Sigmoid colon (tissue), 3 donors: Measurements from ENCODE around the gene STRIP2.

Source experiments
- POLR2A ChIP-seq, 2 donors: fragments of 450-650 bp; IDR thresholded peaks; one replicate each; pipeline ENCODE4 v1.6.1; 2016; ENCODE audit warnings: antibody characterized with exemption in 2 of 2, mild to moderate bottlenecking in 2 of 2, moderate library complexity in 2 of 2
- TF ChIP-seq, protein P1 (sequence below), 4 experiments: fragments of 450-650 bp in 3 of 4; fragments of 200-600 bp in 1 of 4; IDR thresholded peaks; one replicate each; pipeline ENCODE4 v1.5.1; 2016 to 2019; ENCODE audit warnings: antibody characterized with exemption in 4 of 4, mild to moderate bottlenecking in 3 of 4, moderate library complexity in 2 of 4

DNA sequence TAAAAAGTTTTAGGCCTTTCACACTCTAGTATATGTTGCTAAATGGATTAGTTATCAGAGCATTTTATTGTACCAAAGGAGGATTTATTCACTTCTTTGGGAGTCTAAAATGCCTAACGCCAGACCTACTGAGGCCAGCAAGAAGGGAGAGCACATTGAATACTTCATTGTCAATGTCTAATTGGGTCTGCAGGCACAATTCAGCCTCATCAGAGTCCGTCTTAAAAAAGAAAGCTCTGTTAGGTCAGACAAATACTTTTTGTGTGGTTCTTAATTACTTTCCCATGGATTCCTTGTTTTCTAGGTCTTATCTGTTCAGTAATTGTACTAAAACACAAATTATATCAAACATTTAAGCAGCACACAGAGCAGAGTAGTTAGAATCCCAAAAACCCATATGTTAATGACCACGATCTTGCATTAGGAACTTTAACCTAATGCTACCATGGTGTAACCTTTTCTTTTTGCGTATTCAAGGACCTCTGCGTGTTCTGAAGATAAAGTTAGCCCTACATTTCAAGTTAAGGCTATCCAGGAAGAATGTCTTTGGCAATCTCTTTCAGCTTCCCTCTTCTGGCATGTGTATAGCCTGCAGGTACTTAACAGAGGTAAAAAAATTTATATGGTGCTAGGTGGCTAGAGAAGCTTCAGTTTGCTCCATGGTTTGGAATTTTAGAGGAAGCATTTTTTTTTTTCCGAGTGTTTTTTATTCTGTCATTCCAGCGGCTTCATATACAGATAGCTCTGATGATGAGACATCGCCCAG is 45.7 kb upstream of the STRIP2 start:
- TF ChIP-seq, protein P1, sequence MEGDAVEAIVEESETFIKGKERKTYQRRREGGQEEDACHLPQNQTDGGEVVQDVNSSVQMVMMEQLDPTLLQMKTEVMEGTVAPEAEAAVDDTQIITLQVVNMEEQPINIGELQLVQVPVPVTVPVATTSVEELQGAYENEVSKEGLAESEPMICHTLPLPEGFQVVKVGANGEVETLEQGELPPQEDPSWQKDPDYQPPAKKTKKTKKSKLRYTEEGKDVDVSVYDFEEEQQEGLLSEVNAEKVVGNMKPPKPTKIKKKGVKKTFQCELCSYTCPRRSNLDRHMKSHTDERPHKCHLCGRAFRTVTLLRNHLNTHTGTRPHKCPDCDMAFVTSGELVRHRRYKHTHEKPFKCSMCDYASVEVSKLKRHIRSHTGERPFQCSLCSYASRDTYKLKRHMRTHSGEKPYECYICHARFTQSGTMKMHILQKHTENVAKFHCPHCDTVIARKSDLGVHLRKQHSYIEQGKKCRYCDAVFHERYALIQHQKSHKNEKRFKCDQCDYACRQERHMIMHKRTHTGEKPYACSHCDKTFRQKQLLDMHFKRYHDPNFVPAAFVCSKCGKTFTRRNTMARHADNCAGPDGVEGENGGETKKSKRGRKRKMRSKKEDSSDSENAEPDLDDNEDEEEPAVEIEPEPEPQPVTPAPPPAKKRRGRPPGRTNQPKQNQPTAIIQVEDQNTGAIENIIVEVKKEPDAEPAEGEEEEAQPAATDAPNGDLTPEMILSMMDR (IDR thresholded peaks at IDR 0.05) = no peak
- TF ChIP-seq POLR2A (IDR thresholded peaks at IDR 0.05) = no peak
